GM19240 (cell line): ENCODE data around the gene UST.
"Not testable (repeated sequence)": the region's sequence is repeated elsewhere in the genome, so short reads cannot be mapped to it uniquely, and the experiment has no call there.

Source experiments
- DNase-seq: peaks from one replicate; pipeline ENCODE4 v3.0.0; 2011; ENCODE audit warnings: low spot score; ENCODE audit not compliant: insufficient read length

UST gene

GRCh38 chr6:148868314-148868713 lies 121.5 kb downstream of the UST start:
- no peak for DNase-seq

GRCh38 chr6:148868901-148869300 lies 122.1 kb downstream of the UST start:
- no peak for DNase-seq

DNA sequence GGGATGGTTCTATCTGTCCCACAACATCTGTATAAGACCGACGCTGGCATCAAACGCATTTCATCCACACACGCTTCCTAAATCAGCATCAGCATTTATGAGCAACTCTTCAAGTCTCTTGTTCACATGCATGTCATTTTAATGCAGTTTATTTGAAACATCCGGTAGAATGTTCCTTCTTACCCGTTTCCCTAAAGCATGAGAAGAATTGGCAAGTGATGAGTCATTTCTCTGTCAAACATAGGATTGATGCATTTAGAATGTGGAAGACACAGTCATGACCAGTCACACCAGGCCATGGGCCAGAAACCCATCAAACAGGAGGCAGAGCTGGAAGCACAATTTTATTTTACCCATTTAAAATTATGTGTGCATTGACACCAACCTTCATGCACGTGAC lies 122.8 kb downstream of the UST start:
- no peak for DNase-seq

- no peak for DNase-seq
Observed at GRCh38 chr6:148873154-148873553, 126.3 kb downstream of the UST start.

DNA sequence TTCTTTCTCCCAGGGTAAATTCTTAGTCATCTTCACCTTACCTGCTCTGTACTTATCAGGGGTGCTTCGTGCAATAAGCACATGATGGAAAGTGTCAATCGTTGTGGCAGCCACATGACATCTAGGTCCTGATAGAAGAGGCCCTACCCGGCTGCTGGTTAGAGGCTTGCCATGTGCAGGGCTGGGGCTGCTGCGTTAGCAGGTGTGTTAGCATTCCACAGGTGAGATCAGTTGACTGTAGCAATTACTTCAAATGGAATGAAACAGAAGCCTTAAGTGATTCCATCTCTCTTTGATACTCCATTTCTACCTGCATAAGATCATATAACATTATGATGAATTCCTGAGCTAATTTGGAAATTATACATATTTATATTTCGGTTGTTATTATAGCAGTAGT lies 127.0 kb downstream of the UST start:
- no peak for DNase-seq

GRCh38 chr6:148874698-148875293 lies 128.0 kb downstream of the UST start:
- no peak for DNase-seq

- no peak for DNase-seq
Observed at GRCh38 chr6:148878683-148879082, 131.9 kb downstream of the UST start.

DNA sequence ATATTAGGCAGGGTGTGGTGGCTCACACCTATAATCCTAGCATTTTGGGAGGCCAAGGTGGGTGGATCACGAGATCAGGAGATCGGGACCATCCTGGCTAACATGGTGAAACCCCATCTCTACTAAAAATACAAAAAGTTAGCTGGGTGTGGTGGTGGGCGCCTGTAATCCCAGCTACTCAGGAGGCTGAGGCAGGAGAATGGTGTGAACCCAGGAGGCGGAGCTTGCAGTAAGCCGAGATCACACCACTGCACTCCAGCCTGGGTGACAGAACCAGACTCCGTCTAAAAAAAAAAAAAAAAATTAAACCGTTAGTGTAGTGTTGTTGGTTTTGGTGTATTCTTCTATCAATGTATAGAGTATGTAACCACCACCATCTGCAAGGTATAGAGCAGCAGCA lies 133.9 kb downstream of the UST start:
- not testable (repeated sequence) for DNase-seq

- no peak for DNase-seq
Observed at GRCh38 chr6:148881593-148882311, 134.9 kb downstream of the UST start.

GRCh38 chr6:148883270-148883669 lies 136.4 kb downstream of the UST start:
- DNase-seq: no peak

DNA sequence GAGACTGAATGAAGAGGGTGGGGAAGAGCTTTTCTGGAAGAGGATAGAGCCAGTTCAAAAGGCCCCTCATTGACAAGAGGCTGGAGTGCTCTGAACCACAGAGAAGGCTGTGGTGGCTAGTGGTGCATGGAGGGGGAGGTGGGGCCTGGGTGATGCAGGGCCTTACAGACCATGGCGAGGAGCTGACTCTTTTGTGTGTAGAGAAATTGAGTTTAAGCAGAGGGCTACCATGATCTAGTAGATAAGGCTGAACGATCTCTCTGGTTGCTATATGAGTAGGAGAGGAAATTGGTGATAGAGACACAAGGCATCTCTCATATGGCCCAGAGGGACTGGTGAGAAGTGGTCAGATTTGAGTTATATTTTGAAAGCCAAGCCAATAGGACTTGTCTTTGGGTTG lies 137.6 kb downstream of the UST start:
- no peak for DNase-seq

GRCh38 chr6:148885136-148885865 lies 138.5 kb downstream of the UST start:
- DNase-seq: no peak

DNA sequence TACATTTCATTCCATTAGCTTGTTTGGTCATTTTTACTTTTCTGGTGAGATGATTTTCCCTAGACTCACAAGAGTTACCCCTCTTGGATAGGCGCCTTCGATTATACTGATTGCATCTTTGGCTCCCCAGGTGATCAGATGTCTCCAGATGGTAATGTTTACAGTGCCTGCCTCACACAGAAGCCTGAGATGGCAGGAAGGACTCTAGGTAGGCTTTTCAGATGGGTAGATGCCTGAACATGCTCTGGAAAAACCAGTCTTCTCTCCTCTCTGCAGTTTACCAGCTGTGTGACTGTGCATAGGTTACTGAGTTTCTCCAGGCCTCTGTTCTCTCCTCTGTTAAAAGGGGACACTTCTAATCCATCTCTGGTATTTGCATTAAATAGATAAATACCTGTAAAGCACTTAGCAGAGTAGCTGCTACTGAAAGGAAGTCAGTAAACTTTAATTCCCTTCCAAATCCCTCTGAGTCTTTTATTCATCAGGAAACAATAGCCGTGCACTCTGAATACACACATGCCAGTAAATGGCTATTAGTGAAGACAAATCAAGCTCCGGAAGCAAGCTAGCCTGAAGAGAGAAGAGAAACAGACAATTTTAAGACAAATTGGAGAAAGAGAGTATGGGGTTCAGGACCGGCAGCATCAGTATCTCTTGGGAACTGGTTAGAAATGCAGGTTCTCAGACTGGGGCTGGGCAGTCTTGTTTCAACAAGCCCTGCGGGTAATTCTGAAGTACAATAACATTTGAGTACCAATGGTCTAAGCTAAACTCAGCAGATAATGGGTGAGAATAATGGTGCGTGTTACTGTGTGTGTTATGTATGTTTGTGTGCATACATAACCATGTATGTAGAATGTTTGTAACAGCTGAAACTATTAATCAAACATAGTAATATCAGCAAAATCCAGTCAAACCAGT lies 139.4 kb downstream of the UST start:
- DNase-seq: no peak

GRCh38 chr6:148887181-148887580 lies 140.4 kb downstream of the UST start:
- DNase-seq: no peak

DNA sequence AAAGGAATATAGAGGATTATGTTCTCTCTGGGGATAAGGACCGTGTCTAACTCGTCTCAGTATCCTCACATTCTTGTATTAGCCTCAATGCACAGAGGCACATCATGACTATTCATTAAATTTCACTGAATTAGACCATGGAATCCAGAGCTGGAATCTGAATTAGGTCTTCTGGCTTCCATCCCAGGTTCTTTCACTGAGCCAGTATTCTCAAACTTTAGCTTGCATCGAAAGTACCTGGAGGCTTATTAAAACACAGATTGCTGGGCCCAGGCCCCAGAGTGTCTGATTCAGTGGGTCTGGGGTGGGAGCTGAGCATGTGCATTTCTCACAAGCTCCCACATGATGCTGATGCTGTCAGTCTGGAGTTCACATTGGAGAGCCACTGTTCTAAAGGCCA lies 142.0 kb downstream of the UST start:
- DNase-seq: no peak

GRCh38 chr6:148890096-148890495 lies 143.3 kb downstream of the UST start:
- DNase-seq: no peak

GRCh38 chr6:148890652-148891404 lies 144.0 kb downstream of the UST start:
- no peak for DNase-seq

- no peak for DNase-seq
Observed at GRCh38 chr6:148891405-148891783, 144.6 kb downstream of the UST start.

- no peak for DNase-seq
Observed at GRCh38 chr6:148892247-148892646, 145.4 kb downstream of the UST start.

DNA sequence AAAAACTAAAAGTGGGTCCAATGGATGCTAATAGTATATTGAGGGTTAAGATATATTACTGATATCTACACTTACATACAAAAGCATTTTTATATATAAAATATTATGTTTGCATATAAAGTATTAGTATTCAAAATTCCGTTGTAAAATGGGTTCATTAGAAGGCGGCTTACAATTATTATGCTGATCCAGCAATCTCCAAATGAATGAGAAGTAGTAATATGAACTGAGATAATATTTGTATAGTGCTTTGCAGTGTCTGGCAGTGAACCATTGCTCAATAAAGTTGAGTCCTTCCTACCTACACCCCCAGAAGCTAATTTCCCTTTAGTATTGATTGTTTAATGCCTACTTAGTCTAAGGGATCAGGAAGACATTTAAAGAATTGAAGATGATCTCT lies 146.2 kb downstream of the UST start:
- DNase-seq: no peak

DNA sequence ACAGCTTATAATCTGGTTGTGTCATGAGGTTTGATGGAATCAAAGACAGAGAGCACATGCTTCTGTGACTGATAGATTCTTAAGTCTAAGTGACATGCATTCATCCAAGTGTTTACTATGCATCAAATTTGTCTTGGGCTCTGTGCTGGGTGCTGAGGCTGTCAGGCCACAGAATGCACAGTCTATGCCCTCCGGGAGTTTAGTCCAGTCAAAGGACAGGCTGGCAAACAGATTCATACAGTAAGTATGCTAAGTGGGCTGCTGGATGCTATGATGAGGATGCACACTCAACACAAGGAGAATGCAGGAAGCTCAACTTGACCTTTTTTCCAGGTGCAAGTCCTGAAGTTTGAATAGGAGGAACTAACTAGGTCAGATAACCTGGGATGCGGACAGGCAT lies 146.7 kb downstream of the UST start:
- no peak for DNase-seq
